Measurements from ENCODE around the gene GATAD2B.

GATAD2B gene

GRCh38 chr1:153967107-153967999, 44.6 kb upstream of the GATAD2B start, which contains the start of gene CREB3L4:
TSS of gene CREB3L4 (plus strand) at chr1:153967902. CDS start at chr1:153968526, 624 bp downstream.
- DNase-seq (ENCODE audit: extremely low spot score), result peak; percentile 91
- ChIA-PET CTCF (interaction anchor here (0.7 to 4.6 kb wide), 15 partner anchors 9 to 290 kb away, joined by 3 to 30 read pairs (median 5); partner anchors contain the start of genes CRTC2, DENND4B, JTB and RAB13), POLR2A (interaction anchor here (0.5 to 4.2 kb wide), 10 partner anchors 9 to 303 kb away, joined by 3 to 31 read pairs (median 4); partner anchors contain the start of genes CRTC2, DENND4B, JTB and RPS27)
- peak; percentile 59 for TF ChIP-seq CTCF (IDR thresholded peaks at IDR 0.05; ENCODE audit: control extremely low read depth, extremely low read depth, low read depth, missing control alignments)

GRCh38 chr1:153963850-153964331, 41.1 kb upstream of the GATAD2B start:
- no peak for TF ChIP-seq CTCF (IDR thresholded peaks at IDR 0.05; ENCODE audit: control extremely low read depth, extremely low read depth, low read depth, missing control alignments)
- CTCF ChIA-PET, result interaction anchor here (0.7 to 4.3 kb wide), 10 partner anchors 9 to 611 kb away, joined by 3 to 23 read pairs (median 4); partner anchors contain the start of genes DENND4B, JTB, RAB13 and RPS27
- POLR2A ChIA-PET, result interaction anchor here (1.5 to 2.1 kb wide), 4 partner anchors 11 to 27 kb away, joined by 4 to 14 read pairs (median 5); partner anchors contain the start of genes JTB and RPS27
- DNase-seq (ENCODE audit: extremely low spot score), result no peak

GRCh38 chr1:153963030-153963849, 40.5 kb upstream of the GATAD2B start, which contains the start of gene SLC39A1:
TSS of gene SLC39A1 (minus strand) at chr1:153963537. CDS start at chr1:153962715, 822 bp downstream.
- TF ChIP-seq CTCF (IDR thresholded peaks at IDR 0.05; ENCODE audit: control extremely low read depth, extremely low read depth, low read depth, missing control alignments), result no peak
- DNase-seq (ENCODE audit: extremely low spot score), result peak; percentile 91
- ChIA-PET CTCF (interaction anchor here (0.8 to 4.3 kb wide), 15 partner anchors 8 to 611 kb away, joined by 3 to 23 read pairs (median 4); partner anchors contain the start of genes DENND4B, JTB, RAB13 and RPS27), POLR2A (interaction anchor here (1.1 to 2.1 kb wide), 6 partner anchors 10 to 27 kb away, joined by 3 to 14 read pairs (median 4); partner anchors contain the start of genes DENND4B, JTB, RAB13 and RPS27)

- no peak for DNase-seq (ENCODE audit: extremely low spot score)
- ChIA-PET POLR2A (interaction anchor here (1.1 to 2.1 kb wide), 6 partner anchors 9 to 28 kb away, joined by 3 to 14 read pairs (median 4); partner anchors contain the start of genes DENND4B, JTB, RAB13 and RPS27), CTCF (interaction anchor here (0.7 to 4.3 kb wide), 11 partner anchors 12 to 452 kb away, joined by 3 to 23 read pairs (median 4); partner anchors contain the start of genes DENND4B and RAB13)
- no peak for TF ChIP-seq CTCF (IDR thresholded peaks at IDR 0.05; ENCODE audit: control extremely low read depth, extremely low read depth, low read depth, missing control alignments)
Observed at GRCh38 chr1:153962088-153963029, 39.6 kb upstream of the GATAD2B start.

- ChIA-PET POLR2A (interaction anchor here (2.1 kb wide), 1 partner anchor 29 kb away, joined by 5 read pairs; the partner anchor contains the start of gene RPS27), CTCF (interaction anchor here (1.4 to 4.3 kb wide), 3 partner anchors 15 to 165 kb away, joined by 4 to 23 read pairs (median 8); partner anchors contain the start of gene DENND4B)
- no peak for TF ChIP-seq CTCF (IDR thresholded peaks at IDR 0.05; ENCODE audit: control extremely low read depth, extremely low read depth, low read depth, missing control alignments)
- no peak for DNase-seq (ENCODE audit: extremely low spot score)
Observed at GRCh38 chr1:153961421-153961820, 38.6 kb upstream of the GATAD2B start.
